IMR-90 (cell line): Measurements from ENCODE around the gene ZBTB47. TPM values are rescaled to one million over a fixed set of nuclear protein-coding genes. Genes with fewer than 3 reads are reported as not detected.

Experiments used
- ATAC-seq: fragments of 200-7000 bp; cut with Tn5 transposase; 2 replicates; pipeline ENCODE4 v1.9.1; 2020; ENCODE audit warnings: low read depth, mild to moderate bottlenecking, moderate library complexity
- BruUV-seq: library from RNA; stranded (reverse); fragments of 400-500 nt; replicated peaks from 2 replicates; lab custom pipeline; 2021; lab: Mats Ljungman, UMichigan
- CTCF ChIA-PET: fragments of 300-600 bp; formaldehyde crosslinking; extraction: SDS; loops from one replicate; lab custom pipeline; 2021; ENCODE audit warnings: antibody characterized with exemption; lab: Yijun Ruan, JAX
- POLR2A ChIA-PET: fragments of 300-600 bp; sonication (Branson Sonifier 250); formaldehyde crosslinking; loops from one replicate; lab custom pipeline; 2022; ENCODE audit warnings: antibody characterized with exemption; ENCODE audit not compliant: unreplicated experiment; lab: Charles Lee
- DNase-seq: peaks from one replicate; pipeline ENCODE4 v3.0.0; 2013
- H2AFZ ChIP-seq: replicated peaks from 2 replicates; pipeline ENCODE3; 2013; ENCODE audit warnings: low read length, mild to moderate bottlenecking; ENCODE audit not compliant: poor library complexity
- H2AK5ac ChIP-seq: 2 replicates; pipeline ENCODE4 v1.6.1; 2013; ENCODE audit warnings: low read depth, low read length, inconsistent platforms
- H2AK9ac ChIP-seq: replicated peaks from 2 replicates; pipeline ENCODE3; 2013; ENCODE audit warnings: mild to moderate bottlenecking, low read depth, low read length, moderate library complexity; ENCODE audit not compliant: poor library complexity
- H2BK120ac ChIP-seq: 2 replicates; pipeline ENCODE4 v1.6.1; 2013; ENCODE audit warnings: low read depth, low read length, inconsistent platforms
- H2BK15ac ChIP-seq: 3 replicates; pipeline ENCODE4 v1.6.1; 2013; ENCODE audit warnings: low read depth, low read length, inconsistent platforms
- H2BK20ac ChIP-seq: 2 replicates; pipeline ENCODE4 v1.6.1; 2013; ENCODE audit warnings: low read depth, mild to moderate bottlenecking, inconsistent platforms, low read length, moderate library complexity
- H2BK5ac ChIP-seq: 2 replicates; pipeline ENCODE4 v1.6.1; 2013; ENCODE audit warnings: mild to moderate bottlenecking, low read depth, low read length, inconsistent platforms; ENCODE audit not compliant: poor library complexity, severe bottlenecking
- H3K14ac ChIP-seq: replicated peaks from 2 replicates; pipeline ENCODE4 v1.6.1; 2013; ENCODE audit warnings: low read depth, low read length, inconsistent platforms
- H3K18ac ChIP-seq: 2 replicates; pipeline ENCODE4 v1.6.1; 2013; ENCODE audit warnings: low read depth, low read length, control low read depth
- H3K23ac ChIP-seq: 2 replicates; pipeline ENCODE4 v1.6.1; 2013; ENCODE audit warnings: low read depth, low read length, inconsistent platforms
- H3K27ac ChIP-seq: 2 replicates; pipeline ENCODE4 v1.5.1; 2013; ENCODE audit warnings: mild to moderate bottlenecking, control low read depth, low read length; ENCODE audit not compliant: insufficient read depth
- H3K27me3 ChIP-seq: 2 replicates; pipeline ENCODE4 v1.6.1; 2013; ENCODE audit warnings: low read length; ENCODE audit not compliant: control insufficient read depth, insufficient read depth
- H3K36me3 ChIP-seq: 2 replicates; pipeline ENCODE4 v1.6.1; 2013; ENCODE audit warnings: low read length, mixed read lengths; ENCODE audit not compliant: control insufficient read depth, insufficient read depth
- H3K4ac ChIP-seq: 2 replicates; pipeline ENCODE4 v1.6.1; 2013; ENCODE audit warnings: low read depth, low read length, inconsistent platforms
- H3K4me1 ChIP-seq: 2 replicates; pipeline ENCODE4 v1.6.1; 2013; ENCODE audit warnings: low read length, mixed read lengths; ENCODE audit not compliant: control insufficient read depth, insufficient read depth
- H3K4me2 ChIP-seq: 2 replicates; pipeline ENCODE4 v1.6.1; 2013; ENCODE audit warnings: low read depth, mild to moderate bottlenecking, control low read depth, low read length, moderate library complexity
- H3K4me3 ChIP-seq: 2 replicates; pipeline ENCODE4 v1.5.1; 2013; ENCODE audit warnings: low read depth, mild to moderate bottlenecking, control low read depth, low read length, moderate library complexity; ENCODE audit not compliant: insufficient read depth
- H3K56ac ChIP-seq: 2 replicates; pipeline ENCODE4 v1.6.1; 2013; ENCODE audit warnings: low read length, inconsistent platforms; ENCODE audit not compliant: insufficient read depth; ENCODE audit errors: extremely low read depth
- H3K79me1 ChIP-seq, 2 experiments: 2 replicates each; pipeline ENCODE4 v1.6.1; 2013; ENCODE audit warnings: low read length in 2 of 2, inconsistent platforms in 1 of 2, low read depth in 1 of 2
- H3K9ac ChIP-seq: 2 replicates; pipeline ENCODE4 v1.6.1; 2013; ENCODE audit warnings: low read depth, low read length, control low read depth
- H3K9me1 ChIP-seq: 2 replicates; pipeline ENCODE4 v1.6.1; 2013; ENCODE audit warnings: low read length, inconsistent platforms; ENCODE audit not compliant: insufficient read depth
- H3K9me3 ChIP-seq: 2 replicates; pipeline ENCODE4 v1.6.1; 2013; ENCODE audit warnings: low read length; ENCODE audit not compliant: control insufficient read depth, insufficient read depth
- H4K20me1 ChIP-seq: 2 replicates; pipeline ENCODE4 v1.6.1; 2013; ENCODE audit warnings: low read length, inconsistent platforms; ENCODE audit not compliant: insufficient read depth
- H4K5ac ChIP-seq: 2 replicates; pipeline ENCODE4 v1.6.1; 2013; ENCODE audit warnings: mild to moderate bottlenecking, low read depth, low read length, control low read depth
- H4K8ac ChIP-seq, 2 experiments: 2 replicates each; pipeline ENCODE4 v1.6.1; 2013; ENCODE audit warnings: low read depth in 2 of 2, low read length in 2 of 2, control low read depth in 1 of 2, inconsistent platforms in 1 of 2
- H4K91ac ChIP-seq: 2 replicates; pipeline ENCODE4 v1.6.1; 2013; ENCODE audit warnings: low read depth, low read length, inconsistent platforms; ENCODE audit not compliant: insufficient read depth
- BHLHE40 ChIP-seq: fragments of 150-350 bp; IDR thresholded peaks from 2 replicates; pipeline ENCODE4 v1.6.1; 2016; ENCODE audit warnings: mild to moderate bottlenecking, low read depth, low read length
- CEBPB ChIP-seq: IDR thresholded peaks from 2 replicates; pipeline ENCODE4 v1.6.1; 2012; ENCODE audit warnings: low read depth, low read length, improper control_type of control experiment
- CHD1 ChIP-seq: IDR thresholded peaks from 2 replicates; pipeline ENCODE4 v1.6.1; 2012; ENCODE audit warnings: low read depth, low read length, improper control_type of control experiment
- CTCF ChIP-seq: conservative IDR thresholded peaks from 2 replicates; pipeline ENCODE4 v1.5.1; 2012; ENCODE audit warnings: mild to moderate bottlenecking, low read depth, low read length, improper control_type of control experiment
- ELK1 ChIP-seq: fragments of 150-350 bp; IDR thresholded peaks from 2 replicates; pipeline ENCODE4 v1.6.1; 2016; ENCODE audit warnings: low read depth, mild to moderate bottlenecking, low read length, moderate library complexity, borderline replicate concordance
- MAFK ChIP-seq: IDR thresholded peaks from 2 replicates; pipeline ENCODE4 v1.6.1; 2012; ENCODE audit warnings: low read depth, low read length, improper control_type of control experiment
- MAZ ChIP-seq: IDR thresholded peaks from 2 replicates; pipeline ENCODE4 v1.6.1; 2012; ENCODE audit warnings: low read depth, mild to moderate bottlenecking, low read length, improper control_type of control experiment, moderate library complexity, borderline replicate concordance
- MXI1 ChIP-seq: IDR thresholded peaks from 2 replicates; pipeline ENCODE4 v1.6.1; 2012; ENCODE audit warnings: low read depth, mild to moderate bottlenecking, low read length, moderate library complexity, borderline replicate concordance
- NFE2L2 ChIP-seq: fragments of 150-350 bp; IDR thresholded peaks from 2 replicates; pipeline ENCODE4 v1.6.1; 2016; ENCODE audit warnings: low read depth, mild to moderate bottlenecking, low read length
- POLR2A ChIP-seq: IDR thresholded peaks from 2 replicates; pipeline ENCODE4 v1.6.1; 2012; ENCODE audit warnings: mild to moderate bottlenecking, low read depth, low read length
- RAD21 ChIP-seq: IDR thresholded peaks from 2 replicates; pipeline ENCODE4 v1.6.1; 2012; ENCODE audit warnings: low read length, improper control_type of control experiment
- RFX5 ChIP-seq: IDR thresholded peaks from 2 replicates; pipeline ENCODE4 v1.8.0; 2012; ENCODE audit warnings: low read depth, mild to moderate bottlenecking, low read length, moderate library complexity
- SMC3 ChIP-seq: fragments of 150-350 bp; IDR thresholded peaks from 2 replicates; pipeline ENCODE4 v1.6.1; 2016; ENCODE audit warnings: low read depth, mild to moderate bottlenecking, antibody characterized with exemption, low read length, moderate library complexity
- WGBS, 2 experiments: methylation state at CpG; one replicate each; pipeline versions ENCODE4 v1.1.5 to v1.1.7; 2013; ENCODE audit warnings: missing lambda C conversion rate in 2 of 2; ENCODE audit not compliant: insufficient read length in 1 of 2; ENCODE audit errors: extremely low coverage in 2 of 2; 5-methylcytosine and 5-hydroxymethylcytosine counted together
- dilution Hi-C: fragments of 300-500 bp; cut with HindIII; formaldehyde crosslinking; loops from one replicate; pipeline ENCODE4 v1.14.3; 2018; ENCODE audit warnings: low sequenced_read_pairs; ENCODE audit not compliant: unreplicated experiment
- in situ Hi-C: fragments of 300-500 bp; cut with MboI; formaldehyde crosslinking; loops from 3 replicates; pipeline ENCODE4 v1.14.3; 2019; ENCODE audit warnings: low sequenced_read_pairs, inconsistent platforms, mixed read lengths
- intact Hi-C: fragments of 100-400 bp; cut with micrococcal nuclease; formaldehyde crosslinking; loops from 2 replicates; pipeline ENCODE4 v1.10.0; 2022
- polyA plus RNA-seq, 3 experiments: library from polyadenylated mRNA; depleted of rRNA; stranded (reverse); fragments of >200 nt; gene quantifications; 2 replicates each; pipeline ENCODE4 v1.2.3, GENCODE V29; 2012; ENCODE audit warnings: low replicate concordance in 1 of 3
- total RNA-seq: library from RNA; depleted of rRNA; stranded (reverse); fragments of >200 nt; gene quantifications from 2 replicates; pipeline ENCODE4 v1.2.3, GENCODE V29; 2012

The ZBTB47 gene
- total and polyA plus RNA-seq, 2 of the 4 experiments (the other 2 are of a cell fraction): 10.9 to 16.8 TPM

GRCh38 chr3:42684632-42685362, 31.3 kb downstream of the ZBTB47 start (continued):
- no peak for TF ChIP-seq MAZ

GRCh38 chr3:42685363-42685881, 31.9 kb downstream of the ZBTB47 start, which contains the start of gene KLHL40:
Gene KLHL40 (plus strand): TSS chr3:42685537. CDS start chr3:42685619, 82 bp downstream.
- no peak within 1 kb of the TSS; the same call in 1 of the 2 replicates for H3K14ac ChIP-seq
- H3K9me3 ChIP-seq: peaks cover 7% of the 10 kb centered on the region
- in situ Hi-C loops (no loop called here), dilution Hi-C loops (no loop called here), intact Hi-C loops (no loop called here)
- no peak within 1 kb of the TSS for H4K8ac ChIP-seq
- peaks cover 36% of the 10 kb centered on the region for H3K27me3 ChIP-seq
- no TSS peak for BruUV-seq
- peak within 1 kb of the TSS; percentile 36; the same call in 1 of the 2 replicates for H4K91ac ChIP-seq
- 40% methylated on average over 17 of the region's 34 CpGs; no CpG with 5 or more reads in 1 of the 2 experiments for WGBS, 2 experiments
- peak within 1 kb of the TSS; percentile 82; the same call in 2 of the 3 replicates for H2BK15ac ChIP-seq
- H3K4me2 ChIP-seq: peak within 1 kb of the TSS; percentile 80
- H3K4ac ChIP-seq: no peak within 1 kb of the TSS
- CTCF ChIA-PET: no interaction called here
- H3K56ac ChIP-seq: no peak within 1 kb of the TSS
- H4K5ac ChIP-seq: no peak within 1 kb of the TSS
- no peak within 1 kb of the TSS for H3K27ac ChIP-seq
- H2BK120ac ChIP-seq: peak within 1 kb of the TSS; percentile 40; the same call in 1 of the 2 replicates
- POLR2A ChIA-PET: no interaction called here
- H2BK5ac ChIP-seq: no peak within 1 kb of the TSS
- no peak for ATAC-seq
- H3K9me1 ChIP-seq: peaks cover 6% of the 10 kb centered on the region
- no peak within 1 kb of the TSS; the same call in 1 of the 2 replicates for H3K23ac ChIP-seq
- no peaks in the 10 kb centered on the region for H3K79me1 ChIP-seq
- peak within 1 kb of the TSS; percentile 29; the same call in 1 of the 2 replicates for H2AK5ac ChIP-seq
- H3K9ac ChIP-seq: no peak within 1 kb of the TSS
- H2BK20ac ChIP-seq: peak within 1 kb of the TSS; percentile 62; the same call in 1 of the 2 replicates
- H3K36me3 ChIP-seq: no peaks in the 10 kb centered on the region
- peaks cover 7% of the 10 kb centered on the region for H3K4me1 ChIP-seq
- peak within 1 kb of the TSS; percentile 27 for H3K4me3 ChIP-seq
- peak within 1 kb of the TSS; percentile 37 for H2AK9ac ChIP-seq
- DNase-seq: no peak
- no peak within 1 kb of the TSS for H3K18ac ChIP-seq
- H2AFZ ChIP-seq: peak within 1 kb of the TSS; percentile 88
- no peaks in the 10 kb centered on the region; the same call in 1 of the 2 replicates for H4K20me1 ChIP-seq
- no peak for TF ChIP-seq SMC3
- no peak for TF ChIP-seq RFX5
- no peak for TF ChIP-seq MAFK
- TF ChIP-seq CHD1: no peak
- TF ChIP-seq NFE2L2: no peak
- no peak for TF ChIP-seq MAZ
- no peak for TF ChIP-seq RAD21
- TF ChIP-seq POLR2A: no peak
- TF ChIP-seq CEBPB: no peak
- TF ChIP-seq MXI1: no peak
- no peak for TF ChIP-seq CTCF
- no peak for TF ChIP-seq BHLHE40
- TF ChIP-seq ELK1: no peak
